Measurements from ENCODE around the gene CEP126.

Gene CEP126

DNA sequence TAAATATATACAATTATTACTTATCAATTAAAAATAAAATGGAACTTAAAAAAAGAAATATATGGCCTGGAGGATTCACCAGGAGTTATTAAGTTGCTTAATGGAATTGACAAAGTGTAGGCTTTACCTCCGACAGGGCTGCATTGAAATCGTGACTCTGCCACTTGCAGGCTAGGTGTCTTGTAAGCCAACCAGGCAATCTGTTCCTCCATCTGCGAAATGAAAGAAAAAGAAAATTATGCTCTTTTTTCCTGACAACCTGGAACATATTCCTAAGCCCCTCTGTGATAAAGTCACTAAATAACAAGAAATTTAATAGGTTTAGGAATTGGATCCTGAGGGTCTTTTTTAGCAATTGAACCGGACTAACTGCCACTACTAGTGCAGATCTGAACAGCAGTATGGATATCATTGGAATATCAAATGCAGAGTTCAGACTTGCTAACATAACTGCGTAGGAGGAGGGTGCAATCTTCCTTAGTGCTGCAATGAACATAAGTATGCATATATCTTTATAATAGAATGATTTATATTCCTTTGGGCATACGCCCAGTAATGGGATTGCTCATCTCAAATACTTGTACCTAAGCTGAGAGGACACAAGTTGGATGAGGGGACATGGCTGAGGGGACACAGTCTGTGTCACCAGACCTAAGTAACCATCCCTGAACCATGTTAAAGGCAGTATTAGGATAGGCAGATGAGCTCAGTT lies 42.5 kb upstream of the CEP126 start:
- Histone ChIP-seq H3K9ac (ENCODE audit: low read length) (no peak overlapping the region), H3K14ac (ENCODE audit: low read length) (no peak overlapping the region), H3K4ac (ENCODE audit: low read depth, low read length) (no peak overlapping the region), H3K79me1 (ENCODE audit: low read length) (no peaks in the 10 kb centered on the region), H3K4me2 (ENCODE audit: low read length) (no peak overlapping the region), H3K4me1 (ENCODE audit: control insufficient read depth in 1 of 2, insufficient read depth in 2 of 2, low read length in 2 of 2) (no peaks in the 10 kb centered on the region), H3K4me3 (ENCODE audit: low read depth, low read length) (no peak overlapping the region), H2BK5ac (ENCODE audit: low read depth, low read length, poor library complexity) (no peak overlapping the region), H2BK120ac (ENCODE audit: insufficient read depth, low read length, poor library complexity) (no peak overlapping the region), H3K27me3 (ENCODE audit: insufficient read depth, low read length) (no peaks in the 10 kb centered on the region), H3K18ac (ENCODE audit: low read length) (no peak overlapping the region), H3K23ac (ENCODE audit: low read length) (no peak overlapping the region), H4K91ac (ENCODE audit: low read depth, low read length) (no peak overlapping the region), H2AK5ac (ENCODE audit: low read length) (no peak overlapping the region), H3K27ac (ENCODE audit: low read depth, low read length) (no peak overlapping the region), H3K79me2 (ENCODE audit: control insufficient read depth, insufficient read depth, low read length, poor library complexity) (no peaks in the 10 kb centered on the region), H4K12ac (ENCODE audit: low read depth, low read length) (no peak overlapping the region), H3K9me3 (ENCODE audit: insufficient read depth, low read depth, low read length) (no peaks in the 10 kb centered on the region), H2AFZ (ENCODE audit: insufficient read depth, low read length, poor library complexity) (no peak overlapping the region), H3K36me3 (ENCODE audit: control insufficient read depth in 1 of 2, insufficient read depth in 2 of 2, low read length in 2 of 2) (no peaks in the 10 kb centered on the region), H4K8ac (ENCODE audit: low read depth, low read length) (no peak overlapping the region), H2BK12ac (ENCODE audit: low read length) (no peak overlapping the region)
- no peak for DNase-seq
- WGBS (ENCODE audit: extremely low coverage, insufficient coverage, insufficient read length) = no CpG with 5 or more reads among the region's 6 CpGs

- Histone ChIP-seq H4K91ac (ENCODE audit: low read depth, low read length) (no peak overlapping the region), H4K12ac (ENCODE audit: low read depth, low read length) (no peak overlapping the region), H3K9me3 (ENCODE audit: insufficient read depth, low read depth, low read length) (no peaks in the 10 kb centered on the region), H3K79me2 (ENCODE audit: control insufficient read depth, insufficient read depth, low read length, poor library complexity) (no peaks in the 10 kb centered on the region), H2BK12ac (ENCODE audit: low read length) (no peak overlapping the region), H3K14ac (ENCODE audit: low read length) (no peak overlapping the region), H3K27me3 (ENCODE audit: insufficient read depth, low read length) (no peaks in the 10 kb centered on the region), H3K79me1 (ENCODE audit: low read length) (no peaks in the 10 kb centered on the region), H2BK5ac (ENCODE audit: low read depth, low read length, poor library complexity) (no peak overlapping the region), H3K36me3 (ENCODE audit: control insufficient read depth in 1 of 2, insufficient read depth in 2 of 2, low read length in 2 of 2) (no peaks in the 10 kb centered on the region), H3K9ac (ENCODE audit: low read length) (no peak overlapping the region), H4K8ac (ENCODE audit: low read depth, low read length) (no peak overlapping the region), H3K23ac (ENCODE audit: low read length) (no peak overlapping the region), H3K27ac (ENCODE audit: low read depth, low read length) (no peak overlapping the region), H3K4ac (ENCODE audit: low read depth, low read length) (no peak overlapping the region), H2AFZ (ENCODE audit: insufficient read depth, low read length, poor library complexity) (no peak overlapping the region), H3K18ac (ENCODE audit: low read length) (no peak overlapping the region), H3K4me1 (ENCODE audit: control insufficient read depth in 1 of 2, insufficient read depth in 2 of 2, low read length in 2 of 2) (no peaks in the 10 kb centered on the region), H2BK120ac (ENCODE audit: insufficient read depth, low read length, poor library complexity) (no peak overlapping the region), H3K4me2 (ENCODE audit: low read length) (no peak overlapping the region), H2AK5ac (ENCODE audit: low read length) (no peak overlapping the region), H3K4me3 (ENCODE audit: low read depth, low read length) (no peak overlapping the region)
- DNase-seq = peak in 1 of 2 donors; percentile 44
- WGBS (ENCODE audit: extremely low coverage, insufficient coverage, insufficient read length) = no CpG with 5 or more reads among the region's 4 CpGs
Measured at GRCh38 chr11:101880222-101880621, 34.6 kb upstream of the CEP126 start.

DNA sequence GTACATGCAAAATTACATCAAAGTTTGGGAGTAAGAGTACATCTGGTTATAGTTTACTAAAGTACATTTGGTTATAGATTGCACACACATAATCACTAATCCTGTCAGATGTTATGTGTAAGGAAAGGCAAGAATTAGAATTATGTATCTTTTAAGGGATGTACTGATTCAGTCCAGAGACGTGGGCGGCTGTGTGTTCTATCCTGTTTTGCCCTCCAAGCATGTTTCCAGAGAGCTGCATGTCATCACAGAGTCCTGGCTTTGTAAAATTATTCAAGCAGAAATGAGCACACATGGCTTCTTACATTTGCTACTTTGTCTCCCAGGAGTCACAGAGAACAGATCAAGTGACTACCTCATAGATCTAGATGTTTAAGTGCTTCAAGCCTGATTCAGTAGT lies 33.2 kb upstream of the CEP126 start:
- H3K79me1 ChIP-seq (ENCODE audit: low read length) = no peaks in the 10 kb centered on the region
- no peak overlapping the region for H3K14ac ChIP-seq (ENCODE audit: low read length)
- no peak overlapping the region for H3K4me3 ChIP-seq (ENCODE audit: low read depth, low read length)
- no peaks in the 10 kb centered on the region for H3K36me3 ChIP-seq (ENCODE audit: control insufficient read depth in 1 of 2, insufficient read depth in 2 of 2, low read length in 2 of 2)
- no peak for DNase-seq
- no peaks in the 10 kb centered on the region for H3K4me1 ChIP-seq (ENCODE audit: control insufficient read depth in 1 of 2, insufficient read depth in 2 of 2, low read length in 2 of 2)
- no peak overlapping the region for H3K18ac ChIP-seq (ENCODE audit: low read length)
- no peaks in the 10 kb centered on the region for H3K27me3 ChIP-seq (ENCODE audit: insufficient read depth, low read length)
- H4K91ac ChIP-seq (ENCODE audit: low read depth, low read length) = no peak overlapping the region
- H3K4ac ChIP-seq (ENCODE audit: low read depth, low read length) = no peak overlapping the region
- WGBS (ENCODE audit: extremely low coverage, insufficient coverage, insufficient read length) = no CpG with 5 or more reads among the region's 2 CpGs
- no peaks in the 10 kb centered on the region for H3K79me2 ChIP-seq (ENCODE audit: control insufficient read depth, insufficient read depth, low read length, poor library complexity)
- no peaks in the 10 kb centered on the region for H3K9me3 ChIP-seq (ENCODE audit: insufficient read depth, low read depth, low read length)
- no peak overlapping the region for H2AFZ ChIP-seq (ENCODE audit: insufficient read depth, low read length, poor library complexity)
- no peak overlapping the region for H3K9ac ChIP-seq (ENCODE audit: low read length)
- no peak overlapping the region for H3K23ac ChIP-seq (ENCODE audit: low read length)
- no peak overlapping the region for H2BK5ac ChIP-seq (ENCODE audit: low read depth, low read length, poor library complexity)
- H3K27ac ChIP-seq (ENCODE audit: low read depth, low read length) = no peak overlapping the region
- no peak overlapping the region for H2BK12ac ChIP-seq (ENCODE audit: low read length)
- H2BK120ac ChIP-seq (ENCODE audit: insufficient read depth, low read length, poor library complexity) = no peak overlapping the region
- H4K12ac ChIP-seq (ENCODE audit: low read depth, low read length) = no peak overlapping the region
- H3K4me2 ChIP-seq (ENCODE audit: low read length) = no peak overlapping the region
- H4K8ac ChIP-seq (ENCODE audit: low read depth, low read length) = no peak overlapping the region
- H2AK5ac ChIP-seq (ENCODE audit: low read length) = no peak overlapping the region

- Histone ChIP-seq H3K9me3 (ENCODE audit: insufficient read depth, low read depth, low read length) (no peaks in the 10 kb centered on the region), H3K14ac (ENCODE audit: low read length) (no peak overlapping the region), H3K4me2 (ENCODE audit: low read length) (no peak overlapping the region), H3K4me3 (ENCODE audit: low read depth, low read length) (no peak overlapping the region), H3K9ac (ENCODE audit: low read length) (no peak overlapping the region), H3K4ac (ENCODE audit: low read depth, low read length) (no peak overlapping the region), H3K4me1 (ENCODE audit: control insufficient read depth in 1 of 2, insufficient read depth in 2 of 2, low read length in 2 of 2) (no peaks in the 10 kb centered on the region), H3K79me1 (ENCODE audit: low read length) (no peaks in the 10 kb centered on the region), H2AK5ac (ENCODE audit: low read length) (no peak overlapping the region), H2AFZ (ENCODE audit: insufficient read depth, low read length, poor library complexity) (no peak overlapping the region), H3K79me2 (ENCODE audit: control insufficient read depth, insufficient read depth, low read length, poor library complexity) (no peaks in the 10 kb centered on the region), H4K91ac (ENCODE audit: low read depth, low read length) (no peak overlapping the region), H4K12ac (ENCODE audit: low read depth, low read length) (no peak overlapping the region), H3K23ac (ENCODE audit: low read length) (no peak overlapping the region), H3K27me3 (ENCODE audit: insufficient read depth, low read length) (no peaks in the 10 kb centered on the region), H2BK5ac (ENCODE audit: low read depth, low read length, poor library complexity) (no peak overlapping the region), H3K18ac (ENCODE audit: low read length) (no peak overlapping the region), H4K8ac (ENCODE audit: low read depth, low read length) (no peak overlapping the region), H2BK12ac (ENCODE audit: low read length) (no peak overlapping the region), H3K27ac (ENCODE audit: low read depth, low read length) (no peak overlapping the region), H2BK120ac (ENCODE audit: insufficient read depth, low read length, poor library complexity) (no peak overlapping the region), H3K36me3 (ENCODE audit: control insufficient read depth in 1 of 2, insufficient read depth in 2 of 2, low read length in 2 of 2) (no peaks in the 10 kb centered on the region)
- 100% methylated on average over 2 of the region's 4 CpGs for WGBS (ENCODE audit: extremely low coverage, insufficient coverage, insufficient read length)
- DNase-seq = no peak
Measured at GRCh38 chr11:101885631-101886030, 29.2 kb upstream of the CEP126 start.
